Mesothelial cell of epicardium (in vitro differentiated cells): ENCODE measurements around the gene FMNL2. TPM values are rescaled to one million over a fixed set of nuclear protein-coding genes. Genes with fewer than 3 reads are reported as not detected.

Experiments
- DNase-seq, 2 experiments: peaks; one replicate each; pipeline ENCODE4 v3.0.0; 2021; ENCODE audit warnings: low spot score in 2 of 2; ENCODE audit not compliant: unreplicated experiment in 2 of 2
- H3K27ac Mint-ChIP-seq: 2 replicates; pipeline ENCODE4 v1.8.0; 2021; ENCODE audit warnings: mixed read lengths
- H3K27me3 Mint-ChIP-seq: 2 replicates; pipeline ENCODE4 v1.8.0; 2021; ENCODE audit warnings: low read depth, mixed read lengths
- H3K36me3 Mint-ChIP-seq: 2 replicates; pipeline ENCODE4 v1.8.0; 2021; ENCODE audit warnings: mixed read lengths
- H3K4me1 Mint-ChIP-seq: 2 replicates; pipeline ENCODE4 v1.8.0; 2021; ENCODE audit warnings: mixed read lengths
- H3K4me3 Mint-ChIP-seq: 2 replicates; pipeline ENCODE4 v1.8.0; 2021; ENCODE audit warnings: mild to moderate bottlenecking, moderate library complexity, mixed read lengths
- H3K9me3 Mint-ChIP-seq: 2 replicates; pipeline ENCODE4 v1.8.0; 2021; ENCODE audit warnings: mixed read lengths
- total RNA-seq: library from RNA; stranded (reverse); gene quantifications from 3 replicates; pipeline ENCODE4 v1.2.1, GENCODE V29; 2021
- TF ChIP-seq, protein P1 (sequence below): fragments of 200-600 bp; sonication (generic); IDR thresholded peaks from one replicate; pipeline ENCODE4 v1.5.0; 2021; ENCODE audit warnings: antibody characterized with exemption; ENCODE audit not compliant: unreplicated experiment

Gene FMNL2
- total RNA-seq, 1 donor from 2014 or later: 52.6 TPM

DNA sequence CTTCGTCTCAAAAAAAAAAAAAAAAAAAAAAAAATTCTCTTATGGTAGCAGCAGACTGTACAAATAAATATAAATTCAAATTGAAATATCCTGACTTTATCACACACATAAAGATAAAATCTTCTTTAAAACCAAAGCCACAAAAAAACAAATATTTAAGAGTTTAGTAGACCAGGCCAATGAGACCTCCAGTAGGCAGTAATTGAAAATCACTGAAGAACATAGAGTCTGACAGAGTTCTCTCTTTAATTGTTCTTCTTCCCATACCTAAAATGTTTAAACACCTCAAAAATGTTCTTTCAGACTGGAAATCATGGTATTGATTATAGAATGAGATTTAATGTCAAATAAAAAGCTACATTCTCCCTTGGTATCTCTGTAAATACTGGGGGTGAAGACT, 361.5 kb downstream of the FMNL2 start:
- peaks cover 5% of the 10 kb centered on the region for H3K9me3 Mint-ChIP-seq
- H3K27ac Mint-ChIP-seq: peak overlapping the region; percentile 25
- no peaks in the 10 kb centered on the region for H3K27me3 Mint-ChIP-seq
- H3K4me3 Mint-ChIP-seq: no peak overlapping the region
- no peak for DNase-seq
- TF ChIP-seq, protein P1, sequence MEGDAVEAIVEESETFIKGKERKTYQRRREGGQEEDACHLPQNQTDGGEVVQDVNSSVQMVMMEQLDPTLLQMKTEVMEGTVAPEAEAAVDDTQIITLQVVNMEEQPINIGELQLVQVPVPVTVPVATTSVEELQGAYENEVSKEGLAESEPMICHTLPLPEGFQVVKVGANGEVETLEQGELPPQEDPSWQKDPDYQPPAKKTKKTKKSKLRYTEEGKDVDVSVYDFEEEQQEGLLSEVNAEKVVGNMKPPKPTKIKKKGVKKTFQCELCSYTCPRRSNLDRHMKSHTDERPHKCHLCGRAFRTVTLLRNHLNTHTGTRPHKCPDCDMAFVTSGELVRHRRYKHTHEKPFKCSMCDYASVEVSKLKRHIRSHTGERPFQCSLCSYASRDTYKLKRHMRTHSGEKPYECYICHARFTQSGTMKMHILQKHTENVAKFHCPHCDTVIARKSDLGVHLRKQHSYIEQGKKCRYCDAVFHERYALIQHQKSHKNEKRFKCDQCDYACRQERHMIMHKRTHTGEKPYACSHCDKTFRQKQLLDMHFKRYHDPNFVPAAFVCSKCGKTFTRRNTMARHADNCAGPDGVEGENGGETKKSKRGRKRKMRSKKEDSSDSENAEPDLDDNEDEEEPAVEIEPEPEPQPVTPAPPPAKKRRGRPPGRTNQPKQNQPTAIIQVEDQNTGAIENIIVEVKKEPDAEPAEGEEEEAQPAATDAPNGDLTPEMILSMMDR: no peak
- peaks cover 16% of the 10 kb centered on the region for H3K4me1 Mint-ChIP-seq
- H3K36me3 Mint-ChIP-seq: peaks cover 16% of the 10 kb centered on the region

Other genes starting within 250 kb of the FMNL2 start
- 3.3 to 4.1 TPM (median 3.5 TPM) in 3 replicates for gene CACNB4, start 236.1 kb upstream of the FMNL2 start, total RNA-seq
- 29.0 to 30.4 TPM (median 30.3 TPM) in 3 replicates for gene STAM2, start 159.4 kb upstream of the FMNL2 start, total RNA-seq